Stimulated activated CD8-positive, alpha-beta memory T cell treated with anti-CD3 and anti-CD28 coated beads, Interleukin-12 subunit alpha, Interleukin-12 subunit beta, amount 100 ng/mL, for 4 hours (primary cell): ENCODE measurements around the gene ST6GALNAC5.
"Not testable (repeated sequence)": the region's sequence is repeated elsewhere in the genome, so short reads cannot be mapped to it uniquely, and the experiment has no call there.

ENCODE experiments used
- DNase-seq: peaks from one replicate; pipeline ENCODE4 v3.0.0-alpha.2; 2020; ENCODE audit warnings: low read depth

Gene ST6GALNAC5

GRCh38 chr1:76939050-76939816, 72.0 kb downstream of the ST6GALNAC5 start:
- no peak for DNase-seq

GRCh38 chr1:76939817-76940216, 72.5 kb downstream of the ST6GALNAC5 start:
- DNase-seq: no peak

GRCh38 chr1:76940571-76941335, 73.5 kb downstream of the ST6GALNAC5 start:
- DNase-seq: no peak

- no peak for DNase-seq
These were observed 75.3 kb downstream of the ST6GALNAC5 start for GRCh38 chr1:76942549-76942948.

GRCh38 chr1:76944942-76945341, 77.7 kb downstream of the ST6GALNAC5 start:
- no peak for DNase-seq

GRCh38 chr1:76948846-76949245, 81.6 kb downstream of the ST6GALNAC5 start:
- DNase-seq: no peak

- no peak for DNase-seq
These were observed 82.2 kb downstream of the ST6GALNAC5 start for GRCh38 chr1:76949503-76949902.

GRCh38 chr1:76950306-76950705, 83.0 kb downstream of the ST6GALNAC5 start:
- no peak for DNase-seq

GRCh38 chr1:76951153-76951552, 83.9 kb downstream of the ST6GALNAC5 start:
- DNase-seq: no peak

- no peak for DNase-seq
These were observed 88.4 kb downstream of the ST6GALNAC5 start for GRCh38 chr1:76955652-76956051.

GRCh38 chr1:76957961-76958360, 90.7 kb downstream of the ST6GALNAC5 start:
- no peak for DNase-seq

GRCh38 chr1:76958828-76959227, 91.5 kb downstream of the ST6GALNAC5 start:
- DNase-seq: no peak

GRCh38 chr1:76959556-76959955, 92.3 kb downstream of the ST6GALNAC5 start:
- no peak for DNase-seq

- no peak for DNase-seq
These were observed 94.0 kb downstream of the ST6GALNAC5 start for GRCh38 chr1:76961181-76961819.

- no peak for DNase-seq
These were observed 94.5 kb downstream of the ST6GALNAC5 start for GRCh38 chr1:76961820-76962207.

GRCh38 chr1:76981267-76981666, 114.0 kb downstream of the ST6GALNAC5 start:
- DNase-seq: not testable (repeated sequence)

- no peak for DNase-seq
These were observed 122.7 kb downstream of the ST6GALNAC5 start for GRCh38 chr1:76989976-76990375.

GRCh38 chr1:76993036-76993435, 125.8 kb downstream of the ST6GALNAC5 start:
- no peak for DNase-seq

GRCh38 chr1:76998582-76999223, 131.4 kb downstream of the ST6GALNAC5 start:
- no peak for DNase-seq

- no peak for DNase-seq
These were observed 140.4 kb downstream of the ST6GALNAC5 start for GRCh38 chr1:77007675-77008074.

- no peak for DNase-seq
These were observed 143.7 kb downstream of the ST6GALNAC5 start for GRCh38 chr1:77010937-77011336.

GRCh38 chr1:77012066-77012465, 144.8 kb downstream of the ST6GALNAC5 start:
- no peak for DNase-seq
